SK-N-SH (cell line): ENCODE data around the gene DHRSX.

ENCODE experiments used
- CTCF ChIP-seq: fragments of 200-600 bp; sonication (generic); IDR thresholded peaks from 2 replicates; pipeline ENCODE4 v1.6.1; 2017; ENCODE audit warnings: antibody characterized with exemption, mild to moderate bottlenecking, moderate library complexity
- MAX ChIP-seq: IDR thresholded peaks from 2 replicates; pipeline ENCODE4 v1.4.0; 2012; ENCODE audit warnings: low read depth
- MXI1 ChIP-seq: IDR thresholded peaks from 2 replicates; pipeline ENCODE4 v1.6.1; 2012; ENCODE audit warnings: mild to moderate bottlenecking, low read depth, low read length, improper control_type of control experiment
- PBX3 ChIP-seq: IDR thresholded peaks from 2 replicates; pipeline ENCODE4; 2012
- POLR2AphosphoS5 ChIP-seq: IDR thresholded peaks from 2 replicates; pipeline ENCODE4 v1.6.1; 2012; ENCODE audit warnings: low read depth, low read length
- RAD21 ChIP-seq: IDR thresholded peaks from 2 replicates; pipeline ENCODE4 v1.6.1; 2012; ENCODE audit warnings: mild to moderate bottlenecking, low read length
- RCOR1 ChIP-seq: fragments of 150-350 bp; IDR thresholded peaks from 2 replicates; pipeline ENCODE4 v1.6.1; 2017; ENCODE audit warnings: antibody characterized with exemption, low read length

- TF ChIP-seq RCOR1: no peak
- TF ChIP-seq MXI1: no peak
- TF ChIP-seq CTCF: no peak
- TF ChIP-seq POLR2AphosphoS5: no peak
- no peak for TF ChIP-seq RAD21
- no peak for TF ChIP-seq PBX3
- no peak for TF ChIP-seq MAX
These were observed 180.7 kb downstream of the DHRSX start for GRCh38 chrX:2320089-2320488.
